WI38 (cell line): Measurements from ENCODE around the gene RALGPS2.

Experiments used
- H3K4me3 ChIP-seq: 2 replicates; pipeline ENCODE4 v1.5.1; 2011; ENCODE audit warnings: low read depth, mild to moderate bottlenecking, control low read depth, low read length
- CTCF ChIP-seq: IDR thresholded peaks from 2 replicates; pipeline ENCODE4 v1.5.1; 2012; ENCODE audit warnings: low read depth, mild to moderate bottlenecking, control low read depth, low read length

The RALGPS2 gene

GRCh38 chr1:178939338-178940067, 214.5 kb downstream of the RALGPS2 start:
- H3K4me3 ChIP-seq, result no peak overlapping the region
- no peak for TF ChIP-seq CTCF

GRCh38 chr1:178940068-178940765, 215.2 kb downstream of the RALGPS2 start:
- no peak for TF ChIP-seq CTCF

GRCh38 chr1:178941261-178941689, 216.2 kb downstream of the RALGPS2 start:
- TF ChIP-seq CTCF, result no peak
- no peak overlapping the region for H3K4me3 ChIP-seq

More at GRCh38 chr1:178940068-178940765, 215.2 kb downstream of the RALGPS2 start:
- no peak overlapping the region for H3K4me3 ChIP-seq

GRCh38 chr1:178941849-178942248, 216.8 kb downstream of the RALGPS2 start:
- no peak for TF ChIP-seq CTCF
- H3K4me3 ChIP-seq, result no peak overlapping the region

GRCh38 chr1:178942285-178943198, 217.5 kb downstream of the RALGPS2 start:
- TF ChIP-seq CTCF, result no peak
- no peak overlapping the region for H3K4me3 ChIP-seq

GRCh38 chr1:178944729-178945128, 219.7 kb downstream of the RALGPS2 start:
- TF ChIP-seq CTCF, result no peak
- no peak overlapping the region for H3K4me3 ChIP-seq
